K562 (cell line): ENCODE data around the gene PPM1E. TPM values are rescaled to one million over a fixed set of nuclear protein-coding genes. Genes with fewer than 3 reads are reported as not detected.

Experiments used
- ATAC-seq: fragments of 200-7000 bp; cut with Tn5 transposase; 3 replicates; pipeline ENCODE4 v1.9.1; 2020; ENCODE audit warnings: moderate library complexity
- BruUV-seq: library from RNA; stranded (reverse); fragments of 400-500 nt; replicated peaks from 2 replicates; lab custom pipeline; 2021; lab: Mats Ljungman, UMichigan
- CTCF ChIA-PET: fragments of 300-600 bp; formaldehyde crosslinking; extraction: SDS; loops from one replicate; lab custom pipeline; 2021; ENCODE audit warnings: low intra/inter-chr PET ratio; lab: Yijun Ruan, JAX
- POLR2A ChIA-PET: fragments of 300-600, 350-650 bp; sonication (Branson Sonifier 250); formaldehyde crosslinking; extraction: SDS; loops from one replicate; lab custom pipeline; 2021; ENCODE audit warnings: antibody characterized with exemption, inconsistent platforms; lab: Yijun Ruan, JAX
- DNase-seq, 4 experiments: peaks; one replicate each; pipeline versions ENCODE4 v3.0.0 to v3.0.0-alpha.2; 2011 to 2018; ENCODE audit warnings: low spot score in 3 of 4, mixed read lengths in 3 of 4; ENCODE audit errors: extremely low read depth in 1 of 4
- FAIRE-seq: peaks from 2 replicates; lab custom pipeline; 2011; peaks lifted over from hg19 to GRCh38; lab: Jason Lieb, UNC
- H2AFZ ChIP-seq: 2 replicates; pipeline ENCODE4 v1.6.0; 2011; ENCODE audit warnings: low read depth, low read length, control low read depth, inconsistent platforms
- H3K27ac ChIP-seq: fragments of 200-600 bp; 3 replicates; pipeline ENCODE4 v1.8.0; 2011; ENCODE audit warnings: low read depth, mild to moderate bottlenecking, control low read depth, inconsistent platforms, low read length, moderate library complexity, mixed read lengths; ENCODE audit errors: extremely low read depth
- H3K27me3 ChIP-seq, 2 experiments: fragments of 300-600 bp in 1 of 2; 2 replicates in 1 of 2; 3 replicates in 1 of 2; pipeline versions ENCODE4 v1.6.0 to v1.8.0; 2011; ENCODE audit warnings: inconsistent platforms in 2 of 2, low read length in 2 of 2, mild to moderate bottlenecking in 1 of 2, mixed read lengths in 1 of 2, moderate library complexity in 1 of 2; ENCODE audit not compliant: control insufficient read depth in 2 of 2, insufficient read depth in 2 of 2
- H3K36me3 ChIP-seq: fragments of 300-600 bp; 3 replicates; pipeline ENCODE4 v1.8.0; 2011; ENCODE audit warnings: mild to moderate bottlenecking, low read length, inconsistent platforms; ENCODE audit not compliant: control insufficient read depth, insufficient read depth
- H3K4me1 ChIP-seq, 2 experiments: fragments of 200-600 bp in 1 of 2; replicated peaks in 1 of 2; 2 replicates in 1 of 2; 3 replicates in 1 of 2; pipeline versions ENCODE4 v1.5.1 to v1.8.0; 2011; ENCODE audit warnings: inconsistent platforms in 2 of 2, low read length in 2 of 2, mild to moderate bottlenecking in 1 of 2, mixed read lengths in 1 of 2, moderate library complexity in 1 of 2; ENCODE audit not compliant: control insufficient read depth in 2 of 2, insufficient read depth in 2 of 2
- H3K4me2 ChIP-seq: 2 replicates; pipeline ENCODE4 v1.6.1; 2011; ENCODE audit warnings: low read length, control low read depth, inconsistent platforms, mixed read lengths; ENCODE audit not compliant: insufficient read depth
- H3K4me3 ChIP-seq: fragments of 200-600 bp; sonication (generic), shearing (Covaris generic); 2 replicates; pipeline ENCODE4 v1.5.1; 2016; ENCODE audit warnings: control low read depth, inconsistent platforms
- H3K79me2 ChIP-seq: fragments of 200-600 bp; 3 replicates; pipeline ENCODE4 v1.8.0; 2011; ENCODE audit warnings: low read length, inconsistent platforms; ENCODE audit not compliant: control insufficient read depth, insufficient read depth
- H3K9ac ChIP-seq, 2 experiments: 2 replicates each; pipeline versions ENCODE4 v1.6.0 to v1.6.1; 2011; ENCODE audit warnings: low read depth in 2 of 2, low read length in 2 of 2, control low read depth in 1 of 2, inconsistent platforms in 1 of 2, mild to moderate bottlenecking in 1 of 2, mixed read lengths in 1 of 2; ENCODE audit not compliant: insufficient read depth in 1 of 2
- H3K9me1 ChIP-seq: one replicate; pipeline ENCODE4 v1.6.0; 2011; ENCODE audit warnings: inconsistent platforms, mild to moderate bottlenecking, low read length, moderate library complexity; ENCODE audit not compliant: control insufficient read depth, insufficient read depth
- H3K9me3 ChIP-seq: replicated peaks from 2 replicates; pipeline ENCODE4 v1.5.1; 2011; ENCODE audit warnings: low read depth, low read length, inconsistent platforms; ENCODE audit not compliant: control insufficient read depth, insufficient read depth
- H4K20me1 ChIP-seq: replicated peaks from 2 replicates; pipeline ENCODE4 v1.6.1; 2011; ENCODE audit warnings: low read length, inconsistent platforms, mixed read lengths; ENCODE audit not compliant: control insufficient read depth, insufficient read depth
- in situ Hi-C: fragments of 300-500 bp; cut with MboI; formaldehyde crosslinking; loops from 4 replicates; pipeline ENCODE4 v1.15.0; 2018; ENCODE audit warnings: inconsistent platforms, mixed read lengths
- intact Hi-C: fragments of 100-400 bp; cut with micrococcal nuclease; formaldehyde crosslinking; loops from 2 replicates; pipeline ENCODE4 v1.14.2; 2022
- polyA plus RNA-seq, 8 experiments: library from polyadenylated mRNA; depleted of rRNA in 4 of 8; stranded (reverse) in 5 of 8; unstranded in 3 of 8; fragments of >200 nt; fragmentation: Nextera tagmentation in 2 of 8; fragmentation: Illumina TruSeq in 1 of 8; extraction: Ambion mirVana in 2 of 8; extraction: Trizol in 1 of 8; gene quantifications; 2 replicates each; pipeline versions ENCODE4 v1.2.1 to v1.2.3, GENCODE V29; 2011 to 2014; ENCODE audit warnings: inconsistent platforms in 1 of 8, missing spikeins in 1 of 8
- total RNA-seq, 7 experiments: library from RNA; depleted of rRNA in 6 of 7; stranded (reverse); fragments of >200 nt in 6 of 7; fragmentation: Illumina TruSeq in 2 of 7; extraction: Trizol in 2 of 7; gene quantifications; 2 replicates each; pipeline versions ENCODE4 v1.2.1 to v1.2.3, GENCODE V29; 2011 to 2021; ENCODE audit warnings: low replicate concordance in 1 of 7
- TF ChIP-seq, protein P1 (sequence below): fragments of 250-450 bp; sonication (Bioruptor Pico); IDR thresholded peaks from 2 replicates; pipeline ENCODE4 v1.5.1; 2021; ENCODE audit warnings: mild to moderate bottlenecking
- TF ChIP-seq, protein P2 (sequence below), 3 experiments: fragments of 200-800 bp in 1 of 3; fragments of 250-450 bp in 1 of 3; fragments of 450-650 bp in 1 of 3; sonication (Bioruptor Pico) in 1 of 3; sonication (Bioruptor generic) in 1 of 3; formaldehyde crosslinking in 1 of 3; IDR thresholded peaks; 2 replicates each; pipeline versions ENCODE4 v1.6.1 to v1.8.0; 2016 to 2022; ENCODE audit warnings: mild to moderate bottlenecking in 2 of 3, missing genetic modification characterization in 2 of 3, missing compliant biosample characterization in 1 of 3, moderate library complexity in 1 of 3

The PPM1E gene
- total and polyA plus RNA-seq, 9 of the 15 experiments (the other 6 are each of a cell fraction or from before 2014, with no cell fraction given) = 1.0 to 5.7 (median 4.7) TPM

DNA sequence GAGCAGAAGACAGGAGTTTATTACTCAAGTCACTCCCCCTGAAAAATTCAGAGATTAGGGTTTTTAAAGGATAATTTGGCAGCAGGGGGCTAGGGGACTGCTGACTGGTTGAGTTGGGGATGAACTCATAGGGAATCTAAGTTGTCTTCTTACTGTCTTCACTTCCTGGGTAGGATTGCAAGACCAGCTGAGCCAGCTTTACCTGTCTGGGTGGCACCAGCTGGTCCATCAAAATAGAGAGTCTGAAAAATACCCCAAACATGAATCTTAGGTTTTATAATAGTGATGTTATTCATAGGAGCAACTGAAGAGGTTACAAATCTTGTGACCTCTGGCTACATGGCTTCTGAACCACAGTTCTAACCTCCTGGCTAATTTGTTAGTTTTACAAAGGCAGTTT lies 157.9 kb downstream of the PPM1E start:
- no peak overlapping the region for H3K9ac ChIP-seq
- no peak overlapping the region for H3K27ac ChIP-seq
- in situ Hi-C loops (no loop called here), intact Hi-C loops (no loop called here)
- H3K27me3 ChIP-seq = no peaks in the 10 kb centered on the region
- no peak overlapping the region for H3K4me3 ChIP-seq
- ChIA-PET POLR2A (interaction anchor here (0.8 to 0.9 kb wide), 2 partner anchors 11 to 19 kb away, joined by 3 to 4 read pairs; no protein-coding TSS in a partner anchor), CTCF (no interaction called here)
- no peaks in the 10 kb centered on the region for H4K20me1 ChIP-seq
- no peaks in the 10 kb centered on the region; the same call in 1 of the 2 replicates for H3K9me3 ChIP-seq
- TF ChIP-seq, protein P1, sequence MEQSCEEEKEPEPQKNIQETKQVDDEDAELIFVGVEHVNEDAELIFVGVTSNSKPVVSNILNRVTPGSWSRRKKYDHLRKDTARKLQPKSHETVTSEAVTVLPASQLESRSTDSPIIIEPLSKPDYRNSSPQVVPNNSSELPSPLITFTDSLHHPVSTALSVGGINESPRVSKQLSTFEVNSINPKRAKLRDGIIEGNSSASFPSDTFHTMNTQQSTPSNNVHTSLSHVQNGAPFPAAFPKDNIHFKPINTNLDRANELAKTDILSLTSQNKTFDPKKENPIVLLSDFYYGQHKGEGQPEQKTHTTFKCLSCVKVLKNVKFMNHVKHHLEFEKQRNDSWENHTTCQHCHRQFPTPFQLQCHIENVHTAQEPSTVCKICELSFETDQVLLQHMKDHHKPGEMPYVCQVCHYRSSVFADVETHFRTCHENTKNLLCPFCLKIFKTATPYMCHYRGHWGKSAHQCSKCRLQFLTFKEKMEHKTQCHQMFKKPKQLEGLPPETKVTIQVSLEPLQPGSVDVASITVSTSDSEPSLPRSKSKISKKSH (CRISPR knock-in tag) = no peak
- TF ChIP-seq, protein P2, sequence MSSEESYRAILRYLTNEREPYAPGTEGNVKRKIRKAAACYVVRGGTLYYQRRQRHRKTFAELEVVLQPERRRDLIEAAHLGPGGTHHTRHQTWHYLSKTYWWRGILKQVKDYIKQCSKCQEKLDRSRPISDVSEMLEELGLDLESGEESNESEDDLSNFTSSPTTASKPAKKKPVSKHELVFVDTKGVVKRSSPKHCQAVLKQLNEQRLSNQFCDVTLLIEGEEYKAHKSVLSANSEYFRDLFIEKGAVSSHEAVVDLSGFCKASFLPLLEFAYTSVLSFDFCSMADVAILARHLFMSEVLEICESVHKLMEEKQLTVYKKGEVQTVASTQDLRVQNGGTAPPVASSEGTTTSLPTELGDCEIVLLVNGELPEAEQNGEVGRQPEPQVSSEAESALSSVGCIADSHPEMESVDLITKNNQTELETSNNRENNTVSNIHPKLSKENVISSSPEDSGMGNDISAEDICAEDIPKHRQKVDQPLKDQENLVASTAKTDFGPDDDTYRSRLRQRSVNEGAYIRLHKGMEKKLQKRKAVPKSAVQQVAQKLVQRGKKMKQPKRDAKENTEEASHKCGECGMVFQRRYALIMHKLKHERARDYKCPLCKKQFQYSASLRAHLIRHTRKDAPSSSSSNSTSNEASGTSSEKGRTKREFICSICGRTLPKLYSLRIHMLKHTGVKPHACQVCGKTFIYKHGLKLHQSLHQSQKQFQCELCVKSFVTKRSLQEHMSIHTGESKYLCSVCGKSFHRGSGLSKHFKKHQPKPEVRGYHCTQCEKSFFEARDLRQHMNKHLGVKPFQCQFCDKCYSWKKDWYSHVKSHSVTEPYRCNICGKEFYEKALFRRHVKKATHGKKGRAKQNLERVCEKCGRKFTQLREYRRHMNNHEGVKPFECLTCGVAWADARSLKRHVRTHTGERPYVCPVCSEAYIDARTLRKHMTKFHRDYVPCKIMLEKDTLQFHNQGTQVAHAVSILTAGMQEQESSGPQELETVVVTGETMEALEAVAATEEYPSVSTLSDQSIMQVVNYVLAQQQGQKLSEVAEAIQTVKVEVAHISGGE (CRISPR knock-in tag; IDR thresholded peaks at IDR 0.05) = 0 out of 6 replicates have a peak, but pooled peaks of 1 of the 3 experiments have one; percentile 29
- no peak overlapping the region for H3K4me2 ChIP-seq
- ATAC-seq = no peak
- no TSS peak for BruUV-seq
- H3K9me1 ChIP-seq = no peaks in the 10 kb centered on the region
- no peaks in the 10 kb centered on the region for H3K4me1 ChIP-seq
- no peaks in the 10 kb centered on the region for H3K36me3 ChIP-seq
- H2AFZ ChIP-seq = no peak overlapping the region
- no peak for DNase-seq
- H3K79me2 ChIP-seq = no peaks in the 10 kb centered on the region
- FAIRE-seq = no peak
